ENCODE data around the gene MLLT6.

MLLT6 gene

GRCh38 chr17:38768417-38768816 lies 63.3 kb downstream of the MLLT6 start:
- DNase-seq (ENCODE audit: low spot score), result no peak

DNA sequence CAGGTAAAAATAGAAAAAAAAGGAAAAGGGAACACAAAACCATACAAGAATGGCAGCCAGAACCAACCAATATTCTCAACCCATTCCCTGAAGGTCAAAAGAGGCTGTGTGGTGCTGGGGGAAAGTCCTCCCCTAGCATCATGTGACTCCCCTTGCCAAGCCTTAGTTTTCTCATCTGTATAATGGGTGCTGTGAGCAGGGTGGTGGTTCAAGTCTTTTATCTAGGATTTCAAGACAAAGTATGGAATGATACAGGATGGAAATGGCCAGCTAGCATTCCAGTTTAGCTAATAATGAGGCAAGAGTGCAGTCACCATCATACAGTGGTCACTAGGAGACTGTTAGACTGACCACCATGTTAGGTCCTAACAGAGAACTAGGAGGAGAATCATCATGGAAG lies 68.2 kb downstream of the MLLT6 start:
- DNase-seq (ENCODE audit: low spot score), result no peak

- no peak for DNase-seq (ENCODE audit: low spot score)
These were observed 72.7 kb downstream of the MLLT6 start for GRCh38 chr17:38777641-38778250.

Measured in hematopoietic multipotent progenitor cell treated with erythropoietin and hydrocortisone succinate and interleukin-3 and kit ligand, for 15 days (in vitro differentiated cells).